Smooth muscle cell (in vitro differentiated cells): ENCODE measurements around the gene ITGA8. TPM values are rescaled to one million over a fixed set of nuclear protein-coding genes. Genes with fewer than 3 reads are reported as not detected.

ENCODE experiments used
- DNase-seq: peaks from one replicate; lab custom pipeline; 2025; ENCODE audit not compliant: unreplicated experiment; lab: John Stamatoyannopoulos, UW
- H2AFZ ChIP-seq: fragments of 200-600 bp; sonication (generic); 2 replicates; pipeline ENCODE4 v1.6.0; 2016; ENCODE audit warnings: antibody characterized with exemption, low read depth, mild to moderate bottlenecking
- H3F3A ChIP-seq: fragments of 200-600 bp; sonication (generic); 2 replicates; pipeline ENCODE4 v1.6.0; 2017; ENCODE audit warnings: antibody characterized with exemption, low read depth
- H3K27ac ChIP-seq: fragments of 200-600 bp; sonication (generic); 2 replicates; pipeline ENCODE4 v1.5.1; 2016; ENCODE audit warnings: low read depth, mild to moderate bottlenecking
- H3K27me3 ChIP-seq: fragments of 200-600 bp; sonication (generic); 2 replicates; pipeline ENCODE4 v1.6.1; 2016; ENCODE audit warnings: low read depth, mild to moderate bottlenecking
- H3K36me3 ChIP-seq: fragments of 200-600 bp; sonication (generic); 2 replicates; pipeline ENCODE4 v1.5.1; 2016; ENCODE audit warnings: low read depth
- H3K4me1 ChIP-seq: fragments of 200-600 bp; sonication (generic); 2 replicates; pipeline ENCODE4 v1.5.1; 2016; ENCODE audit warnings: low read depth
- H3K4me2 ChIP-seq: fragments of 200-600 bp; sonication (generic); 2 replicates; pipeline ENCODE4 v1.6.0; 2016; ENCODE audit warnings: mild to moderate bottlenecking
- H3K4me3 ChIP-seq: fragments of 200-600 bp; sonication (generic); 2 replicates; pipeline ENCODE4 v1.5.1; 2016; ENCODE audit warnings: mild to moderate bottlenecking
- H3K79me2 ChIP-seq: fragments of 200-600 bp; sonication (generic); 2 replicates; pipeline ENCODE4 v1.6.0; 2016; ENCODE audit warnings: low read depth, mild to moderate bottlenecking
- H3K9ac ChIP-seq: fragments of 200-600 bp; sonication (generic); 2 replicates; pipeline ENCODE4 v1.6.0; 2016; ENCODE audit warnings: low read depth
- H3K9me3 ChIP-seq: fragments of 200-600 bp; sonication (generic); replicated peaks from 2 replicates; pipeline ENCODE4 v1.5.1; 2016; ENCODE audit warnings: low read depth
- H4K20me1 ChIP-seq: fragments of 200-600 bp; sonication (generic); 2 replicates; pipeline ENCODE4 v1.6.0; 2016; ENCODE audit warnings: low read depth
- WGBS: methylation state at CpG from one replicate; pipeline ENCODE4 v1.1.7; 2016; ENCODE audit warnings: low lambda C conversion rate; 5-methylcytosine and 5-hydroxymethylcytosine counted together
- polyA plus RNA-seq: library from polyadenylated mRNA; unstranded; fragments of >200 nt; fragmentation: Nextera tagmentation; extraction: Ambion mirVana; gene quantifications from 2 replicates; pipeline ENCODE4 v1.2.1, GENCODE V29; 2016
- total RNA-seq: library from RNA; depleted of rRNA; stranded (reverse); fragments of >200 nt; gene quantifications from 2 replicates; pipeline ENCODE4 v1.2.3, GENCODE V29; 2014
- TF ChIP-seq, protein P1 (sequence below): fragments of 200-600 bp; sonication (generic); IDR thresholded peaks from 2 replicates; pipeline ENCODE4 v1.5.1; 2017; ENCODE audit warnings: borderline replicate concordance, mild to moderate bottlenecking, antibody characterized with exemption; ENCODE audit not compliant: insufficient read depth, poor library complexity, severe bottlenecking

The ITGA8 gene
- total and polyA plus RNA-seq, 2 experiments from 2014 or later = 0.02 to 0.36 TPM

- no peak overlapping the region for H3K4me2 ChIP-seq
- WGBS = 94% methylated on average over 13 of the region's 13 CpGs
- H3F3A ChIP-seq = no peaks in the 10 kb centered on the region
- H4K20me1 ChIP-seq = no peaks in the 10 kb centered on the region
- no peaks in the 10 kb centered on the region for H3K9me3 ChIP-seq
- no peak overlapping the region for H3K4me3 ChIP-seq
- no peak overlapping the region for H3K27ac ChIP-seq
- no peaks in the 10 kb centered on the region for H3K4me1 ChIP-seq
- TF ChIP-seq, protein P1, sequence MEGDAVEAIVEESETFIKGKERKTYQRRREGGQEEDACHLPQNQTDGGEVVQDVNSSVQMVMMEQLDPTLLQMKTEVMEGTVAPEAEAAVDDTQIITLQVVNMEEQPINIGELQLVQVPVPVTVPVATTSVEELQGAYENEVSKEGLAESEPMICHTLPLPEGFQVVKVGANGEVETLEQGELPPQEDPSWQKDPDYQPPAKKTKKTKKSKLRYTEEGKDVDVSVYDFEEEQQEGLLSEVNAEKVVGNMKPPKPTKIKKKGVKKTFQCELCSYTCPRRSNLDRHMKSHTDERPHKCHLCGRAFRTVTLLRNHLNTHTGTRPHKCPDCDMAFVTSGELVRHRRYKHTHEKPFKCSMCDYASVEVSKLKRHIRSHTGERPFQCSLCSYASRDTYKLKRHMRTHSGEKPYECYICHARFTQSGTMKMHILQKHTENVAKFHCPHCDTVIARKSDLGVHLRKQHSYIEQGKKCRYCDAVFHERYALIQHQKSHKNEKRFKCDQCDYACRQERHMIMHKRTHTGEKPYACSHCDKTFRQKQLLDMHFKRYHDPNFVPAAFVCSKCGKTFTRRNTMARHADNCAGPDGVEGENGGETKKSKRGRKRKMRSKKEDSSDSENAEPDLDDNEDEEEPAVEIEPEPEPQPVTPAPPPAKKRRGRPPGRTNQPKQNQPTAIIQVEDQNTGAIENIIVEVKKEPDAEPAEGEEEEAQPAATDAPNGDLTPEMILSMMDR = no peak
- no peaks in the 10 kb centered on the region for H3K36me3 ChIP-seq
- H3K79me2 ChIP-seq = no peaks in the 10 kb centered on the region
- H3K27me3 ChIP-seq = no peaks in the 10 kb centered on the region
- no peak for DNase-seq
- no peak overlapping the region for H3K9ac ChIP-seq
- no peak overlapping the region for H2AFZ ChIP-seq
Measured at GRCh38 chr10:15531927-15532722, 187.6 kb downstream of the ITGA8 start.

DNA sequence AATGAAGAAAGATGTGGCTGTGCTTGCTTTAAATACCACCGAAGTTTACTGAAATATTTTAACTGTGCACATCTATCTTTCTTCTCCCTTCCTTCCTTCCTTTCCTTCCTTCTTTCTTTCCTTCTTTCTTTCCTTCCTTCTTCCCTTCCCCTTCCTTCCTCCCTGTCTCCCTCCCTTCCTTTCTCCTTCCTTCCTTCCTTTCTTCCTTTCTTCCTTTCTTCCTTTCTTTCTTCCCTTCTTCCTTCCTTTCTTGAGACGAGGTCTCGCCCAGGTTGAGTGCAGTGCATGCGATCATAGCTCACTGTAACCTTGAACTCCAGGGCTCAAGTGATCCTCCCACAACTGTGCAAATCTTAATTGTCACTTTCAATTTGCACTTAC, 190.9 kb downstream of the ITGA8 start:
- no peak overlapping the region for H3K27ac ChIP-seq
- DNase-seq = no peak
- H3K9ac ChIP-seq = no peak overlapping the region
- WGBS = 95% methylated on average over 4 of the region's 4 CpGs
- TF ChIP-seq, protein P1 = no peak
- no peaks in the 10 kb centered on the region for H3K79me2 ChIP-seq
- H3F3A ChIP-seq = no peaks in the 10 kb centered on the region
- H2AFZ ChIP-seq = no peak overlapping the region
- H3K4me1 ChIP-seq = no peaks in the 10 kb centered on the region
- H3K9me3 ChIP-seq = no peaks in the 10 kb centered on the region
- no peak overlapping the region for H3K4me2 ChIP-seq
- no peaks in the 10 kb centered on the region for H3K27me3 ChIP-seq
- H4K20me1 ChIP-seq = no peaks in the 10 kb centered on the region
- no peak overlapping the region for H3K4me3 ChIP-seq
- H3K36me3 ChIP-seq = no peaks in the 10 kb centered on the region

DNA sequence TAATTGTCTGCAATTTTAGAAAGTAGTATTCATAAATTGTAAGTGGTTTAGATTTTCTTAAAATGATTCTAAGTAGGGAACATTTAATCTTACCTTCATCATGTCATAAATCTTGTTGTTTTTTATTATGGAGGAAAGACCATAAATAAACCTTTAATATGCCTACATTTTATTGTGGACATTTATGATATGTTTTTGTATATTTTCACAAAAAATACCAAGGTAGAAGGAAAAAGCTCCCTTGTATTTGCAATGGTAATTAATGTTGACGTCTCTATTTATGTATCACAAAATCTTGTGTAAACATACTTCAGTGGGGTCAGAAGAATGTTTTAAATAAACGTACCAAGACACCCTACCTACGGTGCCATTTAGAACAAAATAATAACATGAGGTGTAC, 193.0 kb downstream of the ITGA8 start:
- H3K27ac ChIP-seq = no peak overlapping the region
- DNase-seq = no peak
- no peak overlapping the region for H3K4me3 ChIP-seq
- no peak overlapping the region for H3K9ac ChIP-seq
- H4K20me1 ChIP-seq = no peaks in the 10 kb centered on the region
- no peaks in the 10 kb centered on the region for H3K4me1 ChIP-seq
- TF ChIP-seq, protein P1 = no peak
- no peaks in the 10 kb centered on the region for H3K9me3 ChIP-seq
- 47% methylated on average over 3 of the region's 3 CpGs for WGBS
- H3K79me2 ChIP-seq = no peaks in the 10 kb centered on the region
- H3K27me3 ChIP-seq = no peaks in the 10 kb centered on the region
- no peak overlapping the region for H2AFZ ChIP-seq
- no peak overlapping the region for H3K4me2 ChIP-seq
- no peaks in the 10 kb centered on the region for H3K36me3 ChIP-seq
- no peaks in the 10 kb centered on the region for H3F3A ChIP-seq
